GM18499 (cell line): ENCODE results near the gene CCDC39.

Experiments used
- ATAC-seq: cut with Tn5 transposase; IDR thresholded peaks from one replicate; pipeline ENCODE4 v1.9.1; 2021; ENCODE audit warnings: moderate number of reproducible peaks; ENCODE audit not compliant: insufficient read depth, unreplicated experiment

CCDC39 gene

GRCh38 chr3:180679178-180680096, at the start of gene CCDC39:
Gene CCDC39, minus strand, starts transcription at chr3:180679489. Its CDS starts 109 bp downstream, at chr3:180679380.
- peak; percentile 91 for ATAC-seq

GRCh38 chr3:180720012-180720411, 40.7 kb upstream of the CCDC39 start:
- no peak for ATAC-seq

GRCh38 chr3:180707896-180708295, 28.6 kb upstream of the CCDC39 start:
- ATAC-seq = no peak

GRCh38 chr3:180705619-180706018, 26.3 kb upstream of the CCDC39 start:
- ATAC-seq = no peak

- ATAC-seq = no peak
These were observed 25.2 kb upstream of the CCDC39 start for GRCh38 chr3:180704532-180704931.

- ATAC-seq = no peak
These were observed 21.7 kb upstream of the CCDC39 start for GRCh38 chr3:180700941-180701340.

GRCh38 chr3:180698760-180699270, 19.5 kb upstream of the CCDC39 start:
- ATAC-seq = no peak

GRCh38 chr3:180694321-180694720, 15.0 kb upstream of the CCDC39 start:
- ATAC-seq = no peak

- no peak for ATAC-seq
These were observed 14.4 kb upstream of the CCDC39 start for GRCh38 chr3:180693656-180694055.

GRCh38 chr3:180690061-180690460, 10.8 kb upstream of the CCDC39 start:
- no peak for ATAC-seq

GRCh38 chr3:180684807-180685206, 5.5 kb upstream of the CCDC39 start:
- no peak for ATAC-seq

GRCh38 chr3:180683816-180684215, 4.5 kb upstream of the CCDC39 start:
- ATAC-seq = no peak

GRCh38 chr3:180680097-180680430, 775 bp upstream of the CCDC39 start:
- peak; percentile 33 for ATAC-seq

GRCh38 chr3:180678231-180678630, 1.1 kb downstream of the CCDC39 start:
- no peak for ATAC-seq

- no peak for ATAC-seq
These were observed 17.8 kb downstream of the CCDC39 start for GRCh38 chr3:180661444-180661843.

- no peak for ATAC-seq
These were observed 22.2 kb downstream of the CCDC39 start for GRCh38 chr3:180657094-180657493.

- ATAC-seq = no peak
These were observed 22.9 kb downstream of the CCDC39 start for GRCh38 chr3:180656406-180656805.

- peak; percentile 42 for ATAC-seq
These were observed 33.0 kb downstream of the CCDC39 start for GRCh38 chr3:180646187-180646790.

- no peak for ATAC-seq
These were observed 38.3 kb downstream of the CCDC39 start for GRCh38 chr3:180640987-180641386.

- ATAC-seq = no peak
These were observed 45.6 kb downstream of the CCDC39 start for GRCh38 chr3:180633722-180634121.

GRCh38 chr3:180631317-180631716, 48.0 kb downstream of the CCDC39 start:
- ATAC-seq = no peak
